ENCODE measurements around the gene C1QB. TPM values are rescaled to one million over a fixed set of nuclear protein-coding genes. Genes with fewer than 3 reads are reported as not detected.

The C1QB gene
- total and polyA plus RNA-seq, 2 of the 4 experiments (the other 2 are of a cell fraction): not detected

GRCh38 chr1:22676916-22677583 is 24.0 kb downstream of the C1QB start:
- H3K14ac ChIP-seq (replicated peaks; ENCODE audit: low read depth, low read length): no peak overlapping the region
- H4K20me1 ChIP-seq (ENCODE audit: insufficient read depth, low read length): no peaks in the 10 kb centered on the region
- no peak overlapping the region for H3K56ac ChIP-seq (ENCODE audit: extremely low read depth, insufficient read depth, low read length)
- H2BK5ac ChIP-seq (ENCODE audit: low read depth, low read length, poor library complexity, severe bottlenecking): no peak overlapping the region
- no peak overlapping the region for H4K5ac ChIP-seq (ENCODE audit: low read depth, low read length)
- no peaks in the 10 kb centered on the region for H3K36me3 ChIP-seq (ENCODE audit: control insufficient read depth, insufficient read depth, low read length)
- no peaks in the 10 kb centered on the region; the same call in 1 of the 2 replicates for H3K9me1 ChIP-seq (ENCODE audit: insufficient read depth, low read length)
- no peaks in the 10 kb centered on the region for H3K9me3 ChIP-seq (ENCODE audit: control insufficient read depth, insufficient read depth, low read length)
- no peaks in the 10 kb centered on the region for H3K79me1 ChIP-seq (ENCODE audit: low read depth in 1 of 2, low read length in 2 of 2)
- H3K23ac ChIP-seq (ENCODE audit: low read depth, low read length): no peak overlapping the region
- no TSS peak for BruUV-seq (replicated peaks)
- H2AK9ac ChIP-seq (replicated peaks; ENCODE audit: low read depth, low read length, poor library complexity): no peak overlapping the region
- TF ChIP-seq, protein P1, sequence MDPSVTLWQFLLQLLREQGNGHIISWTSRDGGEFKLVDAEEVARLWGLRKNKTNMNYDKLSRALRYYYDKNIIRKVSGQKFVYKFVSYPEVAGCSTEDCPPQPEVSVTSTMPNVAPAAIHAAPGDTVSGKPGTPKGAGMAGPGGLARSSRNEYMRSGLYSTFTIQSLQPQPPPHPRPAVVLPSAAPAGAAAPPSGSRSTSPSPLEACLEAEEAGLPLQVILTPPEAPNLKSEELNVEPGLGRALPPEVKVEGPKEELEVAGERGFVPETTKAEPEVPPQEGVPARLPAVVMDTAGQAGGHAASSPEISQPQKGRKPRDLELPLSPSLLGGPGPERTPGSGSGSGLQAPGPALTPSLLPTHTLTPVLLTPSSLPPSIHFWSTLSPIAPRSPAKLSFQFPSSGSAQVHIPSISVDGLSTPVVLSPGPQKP (IDR thresholded peaks at IDR 0.05; ENCODE audit: borderline replicate concordance, low read depth, low read length): no peak
- no peak for TF ChIP-seq SMC3 (IDR thresholded peaks at IDR 0.05; ENCODE audit: low read depth, low read length)
- no peak for TF ChIP-seq NFE2L2 (IDR thresholded peaks at IDR 0.05; ENCODE audit: low read depth, low read length)
- no peak for TF ChIP-seq POLR2A (IDR thresholded peaks at IDR 0.05; ENCODE audit: low read depth, low read length)
- TF ChIP-seq RCOR1 (IDR thresholded peaks at IDR 0.05; ENCODE audit: insufficient replicate concordance, low read length): no peak
- TF ChIP-seq, protein P2, sequence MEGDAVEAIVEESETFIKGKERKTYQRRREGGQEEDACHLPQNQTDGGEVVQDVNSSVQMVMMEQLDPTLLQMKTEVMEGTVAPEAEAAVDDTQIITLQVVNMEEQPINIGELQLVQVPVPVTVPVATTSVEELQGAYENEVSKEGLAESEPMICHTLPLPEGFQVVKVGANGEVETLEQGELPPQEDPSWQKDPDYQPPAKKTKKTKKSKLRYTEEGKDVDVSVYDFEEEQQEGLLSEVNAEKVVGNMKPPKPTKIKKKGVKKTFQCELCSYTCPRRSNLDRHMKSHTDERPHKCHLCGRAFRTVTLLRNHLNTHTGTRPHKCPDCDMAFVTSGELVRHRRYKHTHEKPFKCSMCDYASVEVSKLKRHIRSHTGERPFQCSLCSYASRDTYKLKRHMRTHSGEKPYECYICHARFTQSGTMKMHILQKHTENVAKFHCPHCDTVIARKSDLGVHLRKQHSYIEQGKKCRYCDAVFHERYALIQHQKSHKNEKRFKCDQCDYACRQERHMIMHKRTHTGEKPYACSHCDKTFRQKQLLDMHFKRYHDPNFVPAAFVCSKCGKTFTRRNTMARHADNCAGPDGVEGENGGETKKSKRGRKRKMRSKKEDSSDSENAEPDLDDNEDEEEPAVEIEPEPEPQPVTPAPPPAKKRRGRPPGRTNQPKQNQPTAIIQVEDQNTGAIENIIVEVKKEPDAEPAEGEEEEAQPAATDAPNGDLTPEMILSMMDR (conservative IDR thresholded peaks at IDR 0.05; ENCODE audit: low read depth, low read length): no peak
- TF ChIP-seq MAZ (IDR thresholded peaks at IDR 0.05; ENCODE audit: borderline replicate concordance, low read depth, low read length): no peak
- TF ChIP-seq BHLHE40 (IDR thresholded peaks at IDR 0.05; ENCODE audit: low read depth, low read length): no peak
- H2BK20ac ChIP-seq (ENCODE audit: low read depth, low read length): no peak overlapping the region
- no peak for DNase-seq
- intact Hi-C loops (cut with micrococcal nuclease) (no loop called here), in situ Hi-C loops (cut with MboI; ENCODE audit: low sequenced_read_pairs) (no loop called here), dilution Hi-C loops (cut with HindIII; ENCODE audit: low sequenced_read_pairs, unreplicated experiment) (no loop called here)
- no peak for ATAC-seq (ENCODE audit: low read depth)
- no peak overlapping the region for H3K4me2 ChIP-seq (ENCODE audit: low read depth, low read length)
- no peak overlapping the region for H2BK15ac ChIP-seq (ENCODE audit: low read depth, low read length)
- no peak overlapping the region for H4K91ac ChIP-seq (ENCODE audit: insufficient read depth, low read depth, low read length)
- H3K9ac ChIP-seq (ENCODE audit: low read depth, low read length): no peak overlapping the region
- H4K8ac ChIP-seq (ENCODE audit: low read depth in 2 of 2, low read length in 2 of 2): no peak overlapping the region
- H3K27me3 ChIP-seq (ENCODE audit: control insufficient read depth, insufficient read depth, low read length): peaks cover 25% of the 10 kb centered on the region
- H2AK5ac ChIP-seq (ENCODE audit: low read depth, low read length): no peak overlapping the region
- H2BK120ac ChIP-seq (ENCODE audit: low read depth, low read length): no peak overlapping the region
- H2AFZ ChIP-seq (replicated peaks; ENCODE audit: low read length, poor library complexity): no peak overlapping the region
- WGBS, 2 experiments (ENCODE audit: extremely low coverage in 2 of 2, insufficient read length in 1 of 2): 73% methylated on average over 3 of the region's 37 CpGs; no CpG with 5 or more reads in 1 of the 2 experiments
- ChIA-PET POLR2A (ENCODE audit: unreplicated experiment) (no interaction called here), CTCF (no interaction called here)
- no peaks in the 10 kb centered on the region for H3K4me1 ChIP-seq (ENCODE audit: control insufficient read depth, insufficient read depth, low read length)
- H3K4me3 ChIP-seq (ENCODE audit: insufficient read depth, low read depth, low read length): no peak overlapping the region
- no peak overlapping the region for H3K27ac ChIP-seq (ENCODE audit: insufficient read depth, low read length)
- H3K18ac ChIP-seq (ENCODE audit: low read depth, low read length): no peak overlapping the region
- H3K4ac ChIP-seq (ENCODE audit: low read depth, low read length): no peak overlapping the region
